Erythroblast (primary cell): ENCODE data around the gene SLC9A3.

ENCODE experiments used
- GATA1 ChIP-seq: IDR thresholded peaks from 2 replicates; pipeline ENCODE4 v1.6.1; 2011; ENCODE audit warnings: low read depth, mild to moderate bottlenecking, control low read depth, low read length, moderate library complexity
- POLR2A ChIP-seq: IDR thresholded peaks from 2 replicates; pipeline ENCODE4 v1.6.1; 2011; ENCODE audit warnings: mild to moderate bottlenecking, low read length

GRCh38 chr5:440401-441201, 83.6 kb downstream of the SLC9A3 start:
- TF ChIP-seq POLR2A (no peak), GATA1 (no peak)
